Stimulated activated CD4-positive, alpha-beta T cell treated with anti-CD3 and anti-CD28 coated beads, Interleukin-1b, Interleukin-23, amount 100 ng/mL, for 1 hour (primary cell): ENCODE measurements around the gene KLHL21.
"Not testable (repeated sequence)": the region's sequence is repeated elsewhere in the genome, so short reads cannot be mapped to it uniquely, and the experiment has no call there.

Experiments used
- DNase-seq, 2 donors: peaks; one replicate each; pipeline ENCODE4 v3.0.0-alpha.2; 2020; ENCODE audit warnings: low read depth in 2 of 2

Gene KLHL21

DNA sequence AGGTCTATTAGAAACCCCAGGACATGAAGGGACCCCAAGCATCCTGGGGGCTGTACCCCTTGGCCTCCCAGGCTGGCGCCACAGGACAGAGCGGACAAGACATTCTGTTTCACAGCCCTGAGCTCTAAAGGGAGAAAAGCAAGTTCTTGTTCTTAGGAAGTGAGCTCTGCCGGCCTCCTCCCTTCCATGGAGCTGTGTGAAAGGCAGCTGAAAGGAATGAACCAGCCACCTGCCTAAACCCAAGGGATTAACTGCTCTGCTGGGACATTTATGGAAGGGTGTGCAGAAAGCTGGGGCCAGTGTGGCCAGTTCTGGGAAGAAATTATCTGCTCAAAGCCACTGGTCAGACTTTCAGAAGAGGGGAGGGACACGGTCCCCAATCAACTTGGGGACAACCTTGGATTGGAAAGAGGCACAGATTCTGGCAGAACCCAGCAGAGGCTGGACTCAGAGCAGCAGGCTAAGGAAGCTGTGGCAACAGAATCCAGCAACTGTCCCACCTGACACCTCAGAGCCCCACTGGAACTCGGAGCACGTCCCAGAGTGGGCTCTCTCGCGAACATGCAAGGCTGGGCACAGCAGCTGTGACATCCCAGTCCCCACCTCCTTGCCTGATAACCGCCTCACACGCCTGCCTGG lies 2.1 kb downstream of the KLHL21 start:
- DNase-seq, result no peak

DNA sequence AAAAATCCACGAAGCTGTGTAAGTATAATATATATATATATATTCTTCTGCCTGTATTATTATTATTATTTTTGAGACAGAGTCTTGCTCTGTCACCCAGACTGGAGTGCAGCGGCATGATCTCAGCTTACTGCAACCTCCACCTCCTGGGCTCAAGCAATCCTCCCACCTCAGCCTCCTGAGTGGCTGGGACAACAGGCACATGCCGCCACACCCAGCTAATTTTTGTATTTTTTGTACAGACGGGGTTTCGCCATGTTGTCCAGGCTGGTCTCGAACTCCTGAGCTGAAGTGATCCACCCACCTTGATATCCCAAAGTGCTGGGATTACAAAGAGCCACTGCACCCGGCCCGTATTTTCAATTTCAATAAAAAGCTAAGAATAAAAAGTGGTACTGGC lies 2.7 kb downstream of the KLHL21 start:
- DNase-seq, result not testable (repeated sequence)

DNA sequence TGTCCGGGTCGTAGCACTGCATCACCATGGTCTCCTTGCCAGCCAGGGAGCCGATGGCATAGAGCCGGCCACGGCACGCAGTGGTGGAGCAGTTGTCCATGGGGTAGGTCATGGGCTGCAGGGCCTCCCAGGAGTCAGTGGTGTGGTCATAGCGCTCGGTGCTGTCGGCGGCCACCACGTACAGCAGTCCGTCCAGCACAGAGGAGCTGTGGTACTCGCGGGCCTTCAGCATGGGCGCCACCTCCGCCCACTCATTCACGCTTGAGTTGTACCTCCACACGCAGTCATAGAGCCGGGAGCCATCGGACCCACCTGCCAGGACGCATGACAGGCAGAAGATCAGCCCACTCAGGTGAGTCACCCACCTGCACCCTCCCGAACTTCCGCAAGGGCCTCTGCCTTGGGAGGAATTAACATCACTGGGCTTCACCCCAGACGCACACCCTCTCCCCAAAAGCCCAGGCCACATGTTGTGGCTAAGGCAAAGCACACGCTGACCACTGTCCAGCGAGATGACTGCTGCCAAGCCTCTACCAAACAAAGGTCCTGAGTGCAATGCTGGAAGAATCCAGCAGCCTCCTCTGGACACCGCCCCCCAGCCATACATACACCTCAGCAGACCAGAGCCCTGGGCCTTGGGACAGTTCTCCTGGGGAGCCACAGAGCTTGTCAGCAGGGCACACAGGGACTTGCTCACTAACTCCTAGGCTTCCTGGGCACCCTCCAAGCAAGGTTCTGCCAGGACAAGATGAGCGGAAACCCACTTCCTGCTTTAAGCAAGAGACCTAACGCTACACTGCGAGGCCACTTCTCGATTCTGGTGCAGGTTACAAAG lies 3.3 kb downstream of the KLHL21 start:
- DNase-seq, result peak in 1 of 2 donors; percentile 36

DNA sequence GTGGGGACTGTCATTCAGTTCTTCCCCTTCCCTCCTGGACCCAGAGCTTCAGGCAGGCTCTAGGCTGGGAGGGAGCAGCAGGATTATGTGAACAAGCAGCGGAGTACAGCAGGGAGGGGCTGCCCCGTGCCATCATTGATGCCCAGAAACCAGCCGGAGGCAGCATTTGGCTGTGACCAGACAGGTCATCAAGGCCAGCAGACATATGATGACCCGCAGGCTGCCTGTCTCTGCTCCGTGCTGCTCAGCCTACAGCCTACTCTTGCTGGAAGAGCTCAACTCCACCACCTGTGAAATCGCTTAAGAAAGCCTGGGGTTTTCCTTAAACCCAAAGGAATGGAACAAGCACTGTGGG lies 4.9 kb downstream of the KLHL21 start:
- no peak for DNase-seq

DNA sequence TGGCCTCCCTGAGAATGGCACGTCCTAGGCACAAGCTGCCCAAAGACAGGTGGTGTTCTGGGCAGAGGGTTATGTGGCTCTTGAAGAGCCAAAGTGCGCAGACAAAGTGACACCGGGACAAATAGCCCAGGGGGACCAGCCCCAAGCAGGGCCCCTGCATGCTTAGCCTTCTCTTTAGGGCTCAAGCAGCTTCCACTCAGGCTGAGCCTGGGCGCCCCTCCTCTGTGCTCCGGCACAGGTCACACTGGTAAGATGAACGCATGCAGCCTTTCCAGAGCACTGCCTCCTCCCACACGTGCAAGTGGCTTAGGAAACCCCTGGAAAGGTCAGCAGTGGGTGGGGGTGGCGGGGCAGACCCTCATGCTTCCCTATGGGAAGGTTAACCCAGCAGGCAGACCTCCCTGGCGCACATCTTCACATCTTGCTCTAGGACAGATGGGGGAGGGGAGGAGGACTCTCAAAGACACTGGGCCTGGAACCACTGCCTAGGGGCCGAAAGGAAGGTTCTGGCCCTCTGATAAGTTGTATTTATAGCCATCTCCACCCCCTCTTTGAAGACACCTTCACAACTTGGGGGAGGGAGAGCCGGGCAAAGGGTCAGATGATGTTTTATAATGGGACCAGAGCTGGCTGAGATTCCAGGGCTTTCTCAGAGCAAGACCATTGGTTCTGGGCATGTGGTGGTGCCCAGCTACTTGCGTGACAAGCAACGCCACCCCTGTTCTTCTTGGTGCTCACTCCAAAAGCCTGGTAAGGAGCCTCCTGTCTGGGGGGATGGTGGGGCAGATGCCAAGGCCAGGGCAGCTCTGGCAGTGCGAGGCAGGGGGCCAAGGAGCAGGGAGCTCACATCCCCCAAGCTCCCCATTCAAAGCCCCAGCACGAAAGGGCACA lies 5.5 kb downstream of the KLHL21 start:
- DNase-seq, result no peak

DNA sequence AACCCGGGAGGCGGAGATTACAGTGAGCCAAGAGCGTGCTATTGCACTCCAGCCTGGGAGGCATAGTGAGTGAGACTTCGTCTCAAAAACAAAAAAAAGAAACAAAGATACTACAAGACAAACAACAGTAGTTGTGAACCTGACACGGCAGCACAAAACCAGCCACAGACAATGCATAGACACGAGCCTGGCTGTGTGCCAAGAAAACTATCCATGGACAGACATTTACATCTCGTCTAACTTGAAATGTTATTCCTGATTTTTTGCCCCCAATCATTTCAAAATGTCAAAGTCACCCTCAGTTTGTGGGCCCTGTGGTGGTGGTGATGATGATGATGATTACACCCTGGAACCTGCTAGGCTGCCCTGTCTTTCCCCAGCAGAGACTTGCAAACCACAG lies 6.3 kb downstream of the KLHL21 start:
- DNase-seq, result no peak

DNA sequence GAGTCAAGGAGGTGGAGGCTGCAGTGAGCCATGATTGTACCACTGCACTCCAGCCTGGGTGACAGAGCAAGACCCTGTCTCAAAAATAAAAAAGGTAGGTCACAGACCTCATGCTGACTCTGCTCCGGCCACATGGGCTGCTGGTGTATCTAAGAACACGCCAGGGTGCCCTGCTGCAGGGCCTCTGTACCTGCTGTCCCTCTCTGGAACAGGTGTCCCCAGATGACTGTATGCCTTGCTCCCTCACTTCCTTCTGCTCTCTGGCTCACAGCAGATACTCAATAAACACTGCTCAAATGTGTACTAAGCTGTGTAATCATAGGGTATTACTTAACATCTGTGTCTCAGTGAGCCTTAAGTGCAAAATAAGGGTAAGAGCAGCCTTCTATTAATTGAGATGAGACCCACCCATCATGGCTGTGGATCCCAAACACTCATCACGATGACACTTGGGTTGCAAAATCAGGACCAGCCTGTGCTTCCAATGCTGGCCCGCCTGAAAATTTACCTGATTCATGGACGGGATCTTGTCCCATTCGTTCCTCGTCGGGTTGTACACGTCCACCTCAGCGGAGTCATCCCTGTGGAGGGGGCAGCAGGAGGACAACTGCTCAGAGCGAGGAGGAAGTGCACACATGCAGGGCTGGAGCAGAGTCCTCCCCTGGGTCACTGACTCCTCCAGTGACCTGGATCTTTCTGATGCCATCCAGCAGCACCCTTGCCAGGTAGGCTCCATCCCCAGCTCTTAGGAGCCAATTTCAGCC lies 7.5 kb downstream of the KLHL21 start:
- no peak for DNase-seq

DNA sequence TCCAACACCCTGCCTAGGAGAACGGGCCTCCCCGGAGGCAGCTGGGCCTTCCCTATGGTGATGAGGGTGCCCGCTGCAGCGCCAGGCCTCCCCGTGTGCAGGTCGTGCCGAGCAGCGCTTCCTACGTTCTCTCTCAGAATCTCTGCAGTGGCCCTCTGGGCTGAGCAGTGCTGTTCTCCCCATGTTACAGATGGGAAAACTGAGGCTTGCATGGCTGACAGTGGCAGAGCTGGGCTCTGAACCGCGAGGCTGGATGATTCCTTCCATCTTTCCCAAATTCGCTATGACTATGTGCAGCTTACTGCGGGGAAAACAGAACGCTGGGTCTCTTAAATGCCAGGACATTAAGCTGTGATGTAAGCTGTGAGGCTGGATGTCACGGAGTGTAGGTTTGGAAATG lies 8.9 kb downstream of the KLHL21 start:
- no peak for DNase-seq

DNA sequence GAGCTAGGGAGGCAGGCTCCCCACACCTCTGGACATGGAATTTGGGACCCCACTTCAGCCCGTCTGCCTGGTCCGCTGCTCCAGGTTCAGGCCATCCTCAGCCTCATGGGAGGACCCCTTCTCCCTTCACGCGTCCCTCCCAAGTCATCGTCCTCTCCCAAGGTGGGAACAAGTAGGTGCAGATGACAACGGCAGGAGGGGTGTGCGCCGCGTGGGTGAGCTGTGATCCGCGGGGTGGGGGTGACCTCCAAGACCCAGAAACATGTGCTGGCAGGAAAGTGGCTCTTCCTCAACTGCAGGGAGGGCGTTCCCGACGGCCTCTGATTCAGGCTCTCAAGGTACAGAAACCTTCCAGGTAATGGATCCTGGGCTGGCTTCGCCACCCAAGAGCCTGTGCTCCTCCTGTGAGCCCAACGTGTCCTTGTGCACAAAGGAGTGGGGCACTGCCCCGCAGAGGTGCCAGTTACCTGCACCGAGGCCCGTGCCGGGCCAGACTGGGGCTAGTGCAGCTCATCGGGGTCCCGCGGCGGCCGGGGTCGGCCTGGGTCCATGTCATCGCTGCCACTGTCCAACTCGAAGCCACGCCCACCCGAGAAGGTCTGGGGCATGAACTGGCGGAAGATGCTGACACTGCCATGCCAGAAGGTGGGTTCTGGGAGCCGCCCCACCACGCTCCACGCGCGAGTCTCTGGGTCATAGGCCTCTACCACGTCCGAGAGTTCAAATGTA lies 9.6 kb downstream of the KLHL21 start:
- DNase-seq, result no peak

DNA sequence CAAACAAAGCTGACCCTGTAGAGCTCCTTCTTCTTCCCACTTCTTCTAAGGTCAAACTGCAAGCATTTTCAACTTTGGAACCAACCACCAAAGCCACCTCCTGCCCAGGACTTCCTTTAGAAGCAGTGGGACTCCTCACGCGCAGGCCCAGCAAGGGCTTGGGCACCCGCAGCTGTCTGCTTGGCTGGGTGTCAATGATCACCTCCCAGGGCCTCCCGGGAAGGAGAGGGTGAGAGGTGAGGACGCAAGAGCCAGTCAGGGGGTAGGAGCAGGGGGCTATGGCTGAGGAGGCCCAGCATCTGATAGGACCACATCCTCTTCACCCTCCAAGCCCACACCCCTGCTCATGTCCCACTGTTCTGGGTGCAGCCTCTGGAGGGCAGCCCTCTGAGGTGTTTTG lies 10.2 kb downstream of the KLHL21 start:
- DNase-seq, result no peak

DNA sequence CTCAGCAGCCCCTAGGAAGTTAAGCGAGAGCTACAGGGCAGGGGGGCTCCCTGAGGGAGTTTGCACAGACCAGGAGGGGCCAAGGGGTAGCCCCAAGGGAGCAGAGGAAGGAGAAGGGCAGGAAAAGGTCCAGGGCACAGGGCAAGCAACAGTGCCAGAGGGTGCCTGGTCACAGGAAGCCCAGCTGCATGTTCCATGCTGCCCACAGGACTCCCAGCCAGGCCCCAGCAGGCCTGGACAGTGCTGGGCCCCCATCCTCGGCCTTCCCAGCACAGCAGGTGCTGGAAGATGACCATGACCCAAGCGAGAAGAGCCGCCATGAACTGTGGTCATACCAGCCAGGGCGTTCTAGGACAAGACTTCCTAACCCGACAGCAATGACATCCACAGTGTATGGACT lies 11.0 kb downstream of the KLHL21 start:
- no peak for DNase-seq

DNA sequence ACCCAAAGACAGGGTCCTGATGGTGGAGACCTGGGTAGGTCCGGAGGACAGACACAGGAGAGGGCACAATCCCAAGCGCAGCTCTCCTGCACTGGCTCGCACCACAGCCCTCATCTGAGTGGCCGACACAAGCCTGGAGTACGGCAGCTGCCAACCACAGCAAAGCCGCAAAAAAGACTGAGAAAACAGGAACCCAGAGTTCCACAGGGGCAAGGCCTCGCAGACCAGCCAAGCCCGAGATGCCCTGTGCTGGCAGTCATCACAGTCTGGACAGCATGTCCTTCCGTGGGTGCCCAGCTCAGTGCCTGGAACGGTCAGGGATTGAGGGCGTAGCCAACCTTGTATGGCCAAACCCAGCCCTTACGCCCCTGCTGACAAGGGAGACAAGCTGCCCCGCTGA lies 11.4 kb downstream of the KLHL21 start:
- DNase-seq, result no peak

DNA sequence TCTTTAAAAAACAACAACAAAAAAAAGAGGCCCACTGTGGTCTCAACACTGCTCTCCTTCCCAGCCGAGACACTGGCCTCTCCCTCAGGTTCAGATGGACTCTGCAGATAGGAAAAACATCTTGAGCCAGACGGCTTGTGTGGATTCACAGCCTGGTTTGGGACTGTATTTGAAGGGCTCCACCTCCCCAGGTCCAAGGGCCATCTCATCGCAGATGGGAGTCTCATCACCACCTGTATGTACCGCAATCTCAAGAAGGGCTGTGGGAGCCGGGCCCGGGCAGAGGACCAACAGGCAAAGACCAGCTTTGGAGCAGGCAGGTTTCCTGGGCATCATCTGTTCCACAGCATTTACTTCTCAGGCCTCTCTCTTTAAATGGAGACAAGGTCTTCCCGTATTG lies 12.6 kb downstream of the KLHL21 start:
- DNase-seq, result no peak

DNA sequence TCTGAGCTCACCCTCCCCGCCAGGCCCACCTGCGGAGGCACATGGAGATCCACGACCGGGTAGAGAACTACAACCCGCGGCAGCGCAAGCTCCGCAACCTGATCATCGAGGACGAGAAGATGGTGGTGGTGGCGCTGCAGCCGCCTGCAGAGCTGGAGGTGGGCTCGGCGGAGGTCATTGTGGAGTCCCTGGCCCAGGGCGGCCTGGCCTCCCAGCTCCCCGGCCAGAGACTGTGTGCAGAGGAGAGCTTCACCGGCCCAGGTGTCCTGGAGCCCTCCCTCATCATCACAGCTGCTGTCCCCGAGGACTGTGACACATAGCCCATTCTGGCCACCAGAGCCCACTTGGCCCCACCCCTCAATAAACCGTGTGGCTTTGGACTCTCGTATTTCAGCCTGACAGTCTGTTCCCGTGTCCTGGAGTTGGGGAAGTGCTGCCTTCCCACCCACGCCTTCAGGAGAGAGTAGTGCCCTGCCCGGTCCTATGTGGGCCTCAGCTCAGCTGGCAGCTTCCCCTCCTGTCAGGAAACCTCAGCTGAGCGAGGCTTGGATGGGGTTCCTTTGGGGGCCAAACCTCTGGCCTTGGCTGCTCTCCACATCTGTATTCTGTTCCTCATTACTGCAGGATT lies 13.7 kb downstream of the KLHL21 start:
- no peak for DNase-seq

DNA sequence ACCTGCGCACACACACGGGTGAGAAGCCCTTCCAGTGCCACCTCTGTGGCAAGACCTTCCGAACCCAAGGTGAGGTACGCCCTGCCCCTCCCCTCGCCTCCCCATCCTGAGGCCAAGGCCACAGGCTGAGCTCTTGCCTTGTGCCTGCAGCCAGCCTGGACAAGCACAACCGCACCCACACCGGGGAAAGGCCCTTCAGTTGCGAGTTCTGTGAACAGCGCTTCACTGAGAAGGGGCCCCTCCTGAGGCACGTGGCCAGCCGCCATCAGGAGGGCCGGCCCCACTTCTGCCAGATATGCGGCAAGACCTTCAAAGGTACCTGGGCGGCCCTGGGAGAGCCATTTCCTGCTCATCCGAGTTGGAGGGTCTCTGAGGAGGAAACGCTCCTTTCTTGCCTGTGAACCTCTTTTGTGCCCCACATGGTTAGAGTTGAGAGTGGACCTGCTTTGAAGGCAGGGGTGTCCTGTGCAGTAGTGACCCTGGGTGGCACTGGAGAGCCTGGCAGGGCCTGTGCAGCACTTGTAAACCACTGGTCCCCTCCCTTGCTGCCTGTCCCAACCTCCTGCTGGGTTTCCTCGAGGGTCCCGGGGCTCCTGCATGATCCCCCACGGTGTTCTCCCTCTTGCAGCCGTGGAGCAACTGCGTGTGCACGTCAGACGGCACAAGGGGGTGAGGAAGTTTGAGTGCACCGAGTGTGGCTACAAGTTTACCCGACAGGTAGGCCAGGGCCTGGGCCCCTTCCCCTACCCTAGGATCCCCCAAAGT lies 14.4 kb downstream of the KLHL21 start:
- no peak for DNase-seq

DNA sequence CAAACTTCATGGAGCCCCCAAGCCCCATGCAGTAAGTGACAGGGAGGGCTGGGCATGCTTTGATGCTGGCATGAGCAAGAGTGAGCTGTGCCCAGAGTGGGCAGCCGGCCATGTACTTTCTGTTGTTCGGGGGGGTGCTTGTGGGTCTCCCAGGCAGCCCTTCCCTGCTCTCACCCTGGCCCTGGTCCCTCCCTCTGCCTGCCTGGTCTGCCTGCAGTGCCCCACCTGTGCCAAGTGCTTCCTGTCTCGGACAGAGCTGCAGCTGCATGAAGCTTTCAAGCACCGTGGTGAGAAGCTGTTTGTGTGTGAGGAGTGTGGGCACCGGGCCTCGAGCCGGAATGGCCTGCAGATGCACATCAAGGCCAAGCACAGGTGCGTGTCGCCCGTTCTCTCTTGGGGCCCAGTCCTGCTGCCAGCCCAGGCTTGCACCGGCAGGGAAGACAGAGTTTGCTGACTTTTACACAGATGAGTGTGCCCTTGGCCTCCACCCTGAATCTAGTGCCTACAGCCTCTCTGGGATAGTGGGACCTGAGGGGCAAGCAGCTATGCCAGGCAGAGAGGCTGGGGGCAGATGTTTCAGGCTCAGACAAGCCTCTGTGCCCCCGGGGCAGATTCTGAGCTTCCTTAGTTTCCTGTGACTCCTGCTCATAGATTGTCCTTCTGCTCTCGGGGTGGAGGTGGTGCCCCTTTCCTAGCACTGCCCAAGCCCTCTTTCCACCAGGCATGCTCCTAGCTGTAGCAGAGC lies 15.2 kb downstream of the KLHL21 start:
- DNase-seq, result no peak

DNA sequence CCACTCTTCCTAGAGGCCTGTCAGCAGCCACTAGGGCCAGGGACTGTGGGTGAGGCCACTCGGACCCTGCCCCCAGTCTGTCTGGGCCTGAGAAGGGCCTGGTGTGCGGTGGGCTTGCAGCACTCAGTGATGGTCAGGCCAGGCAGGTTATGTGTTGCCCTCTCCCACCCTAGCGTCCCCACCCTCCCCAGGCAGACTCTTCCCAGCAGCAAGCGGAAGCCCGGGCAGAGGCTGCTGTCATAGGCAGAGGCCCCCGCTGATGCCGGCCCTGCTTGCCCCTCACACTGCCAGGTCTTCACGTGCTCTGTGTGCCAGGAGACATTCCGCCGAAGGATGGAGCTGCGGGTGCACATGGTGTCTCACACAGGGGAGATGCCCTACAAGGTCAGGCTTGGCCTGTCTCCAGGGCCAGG lies 16.3 kb downstream of the KLHL21 start:
- no peak for DNase-seq

DNA sequence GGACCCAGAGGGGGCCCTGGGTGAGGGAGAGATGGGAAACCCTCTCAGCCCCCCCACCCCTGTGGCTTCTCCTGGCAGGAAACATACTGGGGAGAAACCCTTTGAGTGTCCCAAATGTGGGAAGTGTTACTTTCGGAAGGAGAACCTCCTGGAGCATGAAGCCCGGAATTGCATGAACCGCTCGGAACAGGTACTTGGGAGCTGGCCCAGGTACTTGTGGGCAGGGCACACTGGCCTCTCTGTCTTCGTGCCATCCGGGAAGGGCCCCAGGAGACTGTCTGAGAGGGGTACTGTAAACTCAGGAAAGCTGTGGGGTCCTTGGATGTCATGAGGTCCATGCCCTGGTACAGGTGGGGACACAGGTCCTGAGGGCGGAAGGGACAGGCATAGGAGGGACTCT lies 16.8 kb downstream of the KLHL21 start:
- no peak for DNase-seq

DNA sequence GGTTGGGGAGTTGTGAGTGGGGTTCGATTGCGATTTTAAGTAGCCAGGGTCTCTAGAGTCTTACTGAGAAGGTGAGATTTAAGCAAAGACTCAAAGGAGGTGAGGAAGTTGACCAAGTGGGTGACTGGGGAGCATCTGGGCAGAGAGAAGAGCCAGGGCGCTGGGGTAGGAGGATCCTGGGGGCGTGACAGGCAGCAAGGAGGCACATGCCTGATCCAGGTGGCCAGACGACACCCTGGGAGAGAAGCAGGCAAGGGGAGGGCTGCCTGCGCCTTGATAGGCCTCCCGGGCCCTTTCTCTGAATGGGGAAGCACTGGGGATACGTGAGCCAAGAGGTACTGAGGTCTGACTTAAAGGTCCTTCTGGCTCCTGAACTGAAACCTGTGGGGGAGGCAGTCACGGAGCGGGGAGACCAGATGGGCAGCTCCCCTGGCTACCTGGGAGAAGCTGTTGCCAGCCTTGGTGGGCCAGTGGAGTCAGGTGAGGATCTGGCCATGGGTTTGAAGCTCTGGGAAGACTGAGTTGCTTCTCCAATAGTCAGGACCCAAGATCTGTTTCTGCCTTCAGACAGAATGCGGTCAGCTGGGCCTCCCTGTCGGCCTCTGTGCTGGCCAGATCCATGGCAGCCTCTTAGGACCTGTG lies 17.5 kb downstream of the KLHL21 start:
- no peak for DNase-seq
